B cell (primary cell): ENCODE data around the gene GYPA. TPM values are rescaled to one million over a fixed set of nuclear protein-coding genes. Genes with fewer than 3 reads are reported as not detected.
A peak's percentile ranks its signal among the peaks of the same experiment; 100 is the strongest.

Experiments used
- ATAC-seq: fragments of 200-7000 bp; cut with Tn5 transposase; one replicate; pipeline ENCODE4 v1.10.0; 2021; ENCODE audit warnings: low read depth, mild to moderate bottlenecking, moderate number of reproducible peaks, moderate library complexity
- CTCF ChIA-PET: fragments of 350-600 bp; sonication (Branson Sonifier 250); formaldehyde crosslinking; loops from one replicate; lab custom pipeline; 2021; ENCODE audit warnings: antibody characterized with exemption, inconsistent platforms; lab: Charles Lee
- POLR2A ChIA-PET: fragments of 350-600 bp; sonication (Branson Sonifier 250); formaldehyde crosslinking; loops from one replicate; lab custom pipeline; 2021; ENCODE audit warnings: antibody characterized with exemption; lab: Charles Lee
- DNase-seq: peaks from one replicate; pipeline ENCODE4 v3.0.0; 2013
- H2AFZ ChIP-seq: 2 replicates; pipeline ENCODE4 v1.6.1; 2012; ENCODE audit warnings: mild to moderate bottlenecking, low read depth, low read length; ENCODE audit not compliant: insufficient read depth, poor library complexity, severe bottlenecking
- H3K27ac ChIP-seq, 2 donors: 1 replicate in 1 of 2; 2 replicates in 1 of 2; pipeline ENCODE4 v1.5.1; 2012 to 2013; ENCODE audit warnings: low read length in 2 of 2, mild to moderate bottlenecking in 2 of 2, moderate library complexity in 1 of 2
- H3K27me3 ChIP-seq, 4 experiments: fragments of 200-600 bp in 1 of 4; sonication (generic) in 1 of 4; replicated peaks in 1 of 4; 1 replicate in 2 of 4; 2 replicates in 2 of 4; pipeline versions ENCODE4 v1.6.1 to v1.7.0; 2013 to 2016; ENCODE audit warnings: low read length in 3 of 4, mild to moderate bottlenecking in 2 of 4, mixed read lengths in 1 of 4, moderate library complexity in 1 of 4; ENCODE audit not compliant: insufficient read depth in 4 of 4, control insufficient read depth in 3 of 4; ENCODE audit errors: control extremely low read depth in 1 of 4
- H3K36me3 ChIP-seq, 2 experiments: replicated peaks in 1 of 2; 1 replicate in 1 of 2; 2 replicates in 1 of 2; pipeline versions ENCODE4 v1.6.1 to v1.7.1; 2013; ENCODE audit warnings: low read length in 1 of 2; ENCODE audit not compliant: insufficient read depth in 2 of 2, control insufficient read depth in 1 of 2; ENCODE audit errors: control extremely low read depth in 1 of 2, extremely low read depth in 1 of 2
- H3K4me1 ChIP-seq, 2 donors: fragments of 200-600 bp in 1 of 2; sonication (generic) in 1 of 2; 1 replicate in 1 of 2; 2 replicates in 1 of 2; pipeline versions ENCODE4 v1.5.1 to v1.6.1; 2013 to 2017; ENCODE audit warnings: low read length in 2 of 2; ENCODE audit not compliant: control insufficient read depth in 2 of 2, insufficient read depth in 2 of 2
- H3K4me2 ChIP-seq: replicated peaks from 2 replicates; pipeline ENCODE3; 2012; ENCODE audit warnings: mild to moderate bottlenecking, low read depth, low read length; ENCODE audit not compliant: poor library complexity, severe bottlenecking
- H3K4me3 ChIP-seq, 5 experiments: fragments of 200-600 bp in 1 of 5; sonication (generic) in 1 of 5; 1 replicate in 3 of 5; 2 replicates in 2 of 5; pipeline versions ENCODE4 v1.5.1 to v1.7.0; 2011 to 2016; ENCODE audit warnings: low read length in 4 of 5, mild to moderate bottlenecking in 4 of 5, low read depth in 2 of 5, control low read depth in 1 of 5, moderate library complexity in 1 of 5; ENCODE audit not compliant: insufficient read depth in 1 of 5; ENCODE audit errors: control extremely low read depth in 1 of 5, extremely low read depth in 1 of 5
- H3K79me2 ChIP-seq: fragments of 200-600 bp; sonication (generic); one replicate; pipeline ENCODE4 v1.6.0; 2016; ENCODE audit warnings: low read length; ENCODE audit not compliant: control insufficient read depth, insufficient read depth
- H3K9ac ChIP-seq: fragments of 200-600 bp; sonication (generic); 2 replicates; pipeline ENCODE4 v1.6.1; 2017; ENCODE audit warnings: mild to moderate bottlenecking, low read length, moderate library complexity
- H3K9me3 ChIP-seq, 3 donors: one replicate each; pipeline versions ENCODE4 v1.6.1 to v1.7.1; 2013; ENCODE audit warnings: low read length in 2 of 3; ENCODE audit not compliant: control insufficient read depth in 2 of 3, insufficient read depth in 1 of 3; ENCODE audit errors: control extremely low read depth in 1 of 3
- H4K20me1 ChIP-seq: 2 replicates; pipeline ENCODE4 v1.6.0; 2012; ENCODE audit warnings: mild to moderate bottlenecking, low read length; ENCODE audit not compliant: insufficient read depth, control insufficient read depth, poor library complexity, severe bottlenecking
- H3K27ac Mint-ChIP-seq: one replicate; pipeline ENCODE4 v1.8.0; 2021; ENCODE audit warnings: mixed read lengths
- H3K27me3 Mint-ChIP-seq: one replicate; pipeline ENCODE4 v1.8.0; 2021; ENCODE audit warnings: mixed read lengths
- H3K4me1 Mint-ChIP-seq: one replicate; pipeline ENCODE4 v1.8.0; 2021; ENCODE audit warnings: mixed read lengths
- H3K4me3 Mint-ChIP-seq: one replicate; pipeline ENCODE4 v1.8.0; 2021; ENCODE audit warnings: mixed read lengths
- H3K9me3 Mint-ChIP-seq: one replicate; pipeline ENCODE4 v1.8.0; 2022; ENCODE audit warnings: mixed read lengths; ENCODE audit not compliant: insufficient read depth
- EZH2 ChIP-seq: IDR thresholded peaks from 2 replicates; pipeline ENCODE4 v1.6.1; 2012; ENCODE audit warnings: borderline replicate concordance, low read depth, mild to moderate bottlenecking, moderate library complexity, low read length; ENCODE audit not compliant: insufficient read depth, poor library complexity, severe bottlenecking
- WGBS: methylation state at CpG from one replicate; pipeline ENCODE4 v1.1.5; 2013; ENCODE audit warnings: missing lambda C conversion rate; ENCODE audit not compliant: insufficient coverage; 5-methylcytosine and 5-hydroxymethylcytosine counted together
- intact Hi-C: fragments of 100-400 bp; cut with micrococcal nuclease; formaldehyde crosslinking; loops from one replicate; pipeline ENCODE4 v1.10.0; 2022
- polyA plus RNA-seq: library from polyadenylated mRNA; depleted of rRNA; stranded (reverse); fragments of >200 nt; gene quantifications from 2 replicates; pipeline ENCODE4 v1.2.3, GENCODE V29; 2012
- total RNA-seq, 2 donors: library from RNA; stranded (reverse); fragments of 120-200 nt in 1 of 2; gene quantifications; 1 replicate in 1 of 2; 2 replicates in 1 of 2; pipeline versions ENCODE4 v1.2.3 to v1.2.4, GENCODE V29; 2013 to 2022
- TF ChIP-seq, protein P1 (sequence below): fragments of 200-600 bp; IDR thresholded peaks from one replicate; pipeline ENCODE4 v1.8.0; 2022; ENCODE audit warnings: antibody characterized with exemption, mild to moderate bottlenecking

GYPA gene
- total and polyA plus RNA-seq, 2 donors (not counting 1 experiment from before 2014, with no cell fraction given) = not detected

DNA sequence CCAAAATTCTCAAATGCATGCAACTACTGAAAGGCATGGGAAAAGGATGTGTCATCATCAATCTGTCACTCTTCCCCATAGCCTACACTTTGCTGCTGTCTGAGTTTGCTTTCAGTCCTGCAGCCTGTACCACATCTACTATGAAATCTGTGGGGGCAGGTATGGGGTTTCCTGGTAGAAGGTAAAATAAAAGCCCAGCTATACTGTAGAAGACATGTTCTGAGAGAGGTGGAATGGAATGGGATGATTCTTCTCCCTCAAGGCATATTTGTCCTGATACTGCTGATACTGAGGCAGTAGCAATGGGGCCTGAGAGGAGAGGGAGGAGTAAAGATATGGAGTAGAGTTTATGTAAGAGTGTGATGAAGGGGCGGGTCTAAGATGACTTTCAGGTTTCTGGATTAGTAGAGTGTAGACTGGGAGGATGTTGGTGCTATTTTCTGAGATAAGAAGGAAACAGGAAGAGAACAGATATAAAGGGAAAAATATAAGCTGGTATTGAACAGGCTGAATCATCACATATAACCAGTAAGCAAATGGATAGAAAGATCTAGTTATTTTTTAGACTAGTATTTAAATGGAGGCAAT lies 38.7 kb upstream of the GYPA start:
- H3K9me3 Mint-ChIP-seq = no peaks in the 10 kb centered on the region

DNA sequence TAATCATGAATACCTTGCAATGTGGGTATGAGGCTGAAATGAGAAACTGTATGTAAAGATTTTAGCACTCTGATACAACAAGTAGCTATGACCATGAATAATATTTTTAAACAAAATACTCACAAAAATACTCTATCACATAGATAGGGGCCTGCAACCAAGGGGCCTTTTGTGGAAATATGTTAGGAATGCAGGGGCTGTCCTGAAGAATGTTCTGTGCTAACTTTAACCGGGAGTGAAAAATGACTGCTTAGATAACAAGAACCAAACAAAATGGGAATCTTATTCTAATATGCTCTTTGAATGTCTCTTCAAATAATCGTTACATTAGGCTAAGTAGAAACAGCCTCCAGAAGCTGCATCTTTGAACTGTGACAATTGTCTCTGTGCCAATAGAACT lies 37.9 kb upstream of the GYPA start:
- Mint-ChIP-seq H3K4me1 (peaks cover 19% of the 10 kb centered on the region), H3K27me3 (no peaks in the 10 kb centered on the region), H3K27ac (no peak overlapping the region), H3K4me3 (no peak overlapping the region), H3K9me3 (no peaks in the 10 kb centered on the region)
- DNase-seq = no peak
- peaks cover 11 to 14% of the 10 kb centered on the region in 2 donors for H3K4me1 ChIP-seq
- ChIA-PET CTCF (interaction anchor here (1.1 to 1.2 kb wide), 2 partner anchors 9 to 884 kb away, joined by 3 read pairs; no protein-coding TSS in a partner anchor), POLR2A (no interaction called here)
- WGBS = no CpG with 5 or more reads among the region's 2 CpGs
- no peak overlapping the region for H3K9ac ChIP-seq
- H3K9me3 ChIP-seq = no peaks in the 10 kb centered on the region
- no peak overlapping the region for H3K4me3 ChIP-seq
- TF ChIP-seq EZH2 = no peak
- TF ChIP-seq, protein P1, sequence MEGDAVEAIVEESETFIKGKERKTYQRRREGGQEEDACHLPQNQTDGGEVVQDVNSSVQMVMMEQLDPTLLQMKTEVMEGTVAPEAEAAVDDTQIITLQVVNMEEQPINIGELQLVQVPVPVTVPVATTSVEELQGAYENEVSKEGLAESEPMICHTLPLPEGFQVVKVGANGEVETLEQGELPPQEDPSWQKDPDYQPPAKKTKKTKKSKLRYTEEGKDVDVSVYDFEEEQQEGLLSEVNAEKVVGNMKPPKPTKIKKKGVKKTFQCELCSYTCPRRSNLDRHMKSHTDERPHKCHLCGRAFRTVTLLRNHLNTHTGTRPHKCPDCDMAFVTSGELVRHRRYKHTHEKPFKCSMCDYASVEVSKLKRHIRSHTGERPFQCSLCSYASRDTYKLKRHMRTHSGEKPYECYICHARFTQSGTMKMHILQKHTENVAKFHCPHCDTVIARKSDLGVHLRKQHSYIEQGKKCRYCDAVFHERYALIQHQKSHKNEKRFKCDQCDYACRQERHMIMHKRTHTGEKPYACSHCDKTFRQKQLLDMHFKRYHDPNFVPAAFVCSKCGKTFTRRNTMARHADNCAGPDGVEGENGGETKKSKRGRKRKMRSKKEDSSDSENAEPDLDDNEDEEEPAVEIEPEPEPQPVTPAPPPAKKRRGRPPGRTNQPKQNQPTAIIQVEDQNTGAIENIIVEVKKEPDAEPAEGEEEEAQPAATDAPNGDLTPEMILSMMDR = no peak
- no peaks in the 10 kb centered on the region for H3K36me3 ChIP-seq
- H3K79me2 ChIP-seq = no peaks in the 10 kb centered on the region
- ATAC-seq = no peak
- no peaks in the 10 kb centered on the region for H3K27me3 ChIP-seq
- H2AFZ ChIP-seq = no peak overlapping the region
- no peaks in the 10 kb centered on the region for H4K20me1 ChIP-seq
- H3K27ac ChIP-seq = no peak overlapping the region
- H3K4me2 ChIP-seq = no peak overlapping the region
- intact Hi-C loops = no loop called here

More for the DNA sequence above, 38.7 kb upstream of the GYPA start:
- peaks cover 2% of the 10 kb centered on the region for H3K27me3 Mint-ChIP-seq
- no peaks in the 10 kb centered on the region for H3K9me3 ChIP-seq
- H3K27ac ChIP-seq = no peak overlapping the region
- ChIA-PET POLR2A (no interaction called here), CTCF (interaction anchor here (1.1 kb wide), 1 partner anchor 8 kb away, joined by 3 read pairs; no protein-coding TSS in a partner anchor)
- H2AFZ ChIP-seq = peak overlapping the region; percentile 8
- intact Hi-C loops = no loop called here
- H3K4me3 Mint-ChIP-seq = no peak overlapping the region
- no peak for ATAC-seq
- H4K20me1 ChIP-seq = no peaks in the 10 kb centered on the region
- peaks cover 11 to 14% of the 10 kb centered on the region in 2 donors for H3K4me1 ChIP-seq
- no peak overlapping the region for H3K4me3 ChIP-seq
- no peak overlapping the region for H3K4me2 ChIP-seq
- H3K27ac Mint-ChIP-seq = no peak overlapping the region
- WGBS = 86% methylated on average over 1 of the region's 1 CpG
- no peaks in the 10 kb centered on the region for H3K36me3 ChIP-seq
- no peak for DNase-seq
- H3K4me1 Mint-ChIP-seq = peaks cover 19% of the 10 kb centered on the region
- TF ChIP-seq EZH2 = no peak
- TF ChIP-seq, protein P1 = no peak
- H3K9ac ChIP-seq = no peak overlapping the region
- H3K79me2 ChIP-seq = no peaks in the 10 kb centered on the region
- no peaks in the 10 kb centered on the region for H3K27me3 ChIP-seq
